GM19193 (cell line): ENCODE data around the gene TIMP2.
A peak's percentile ranks its signal among the peaks of the same experiment; 100 is the strongest.

Source experiments
- POLR2A ChIP-seq: IDR thresholded peaks from 4 replicates; pipeline ENCODE4 v1.6.1; 2011; ENCODE audit not compliant: insufficient read depth, insufficient read length; ENCODE audit errors: extremely low read depth

TIMP2 gene

GRCh38 chr17:78925234-78925633 is at the start of gene TIMP2:
TIMP2 (minus strand) TSS chr17:78925387; CDS start chr17:78925088, 299 bp downstream.
- TF ChIP-seq POLR2A, result no peak

GRCh38 chr17:78973792-78974520 is 48.8 kb upstream of the TIMP2 start:
- no peak for TF ChIP-seq POLR2A

- no peak for TF ChIP-seq POLR2A
Measured at GRCh38 chr17:78973196-78973595, 48.0 kb upstream of the TIMP2 start.

- TF ChIP-seq POLR2A, result no peak
Measured at GRCh38 chr17:78972507-78973105, 47.4 kb upstream of the TIMP2 start.

GRCh38 chr17:78971756-78972506 is 46.7 kb upstream of the TIMP2 start:
- TF ChIP-seq POLR2A, result no peak

GRCh38 chr17:78970834-78971755 is 45.9 kb upstream of the TIMP2 start:
- TF ChIP-seq POLR2A, result peak; percentile 8

- TF ChIP-seq POLR2A, result no peak
Measured at GRCh38 chr17:78969865-78970264, 44.7 kb upstream of the TIMP2 start.

GRCh38 chr17:78967782-78968362 is 42.7 kb upstream of the TIMP2 start:
- TF ChIP-seq POLR2A, result no peak

GRCh38 chr17:78966910-78967600 is 41.9 kb upstream of the TIMP2 start:
- TF ChIP-seq POLR2A, result no peak

- no peak for TF ChIP-seq POLR2A
Measured at GRCh38 chr17:78966123-78966813, 41.1 kb upstream of the TIMP2 start.

GRCh38 chr17:78965491-78965924 is 40.3 kb upstream of the TIMP2 start:
- no peak for TF ChIP-seq POLR2A

- TF ChIP-seq POLR2A, result no peak
Measured at GRCh38 chr17:78963378-78963777, 38.2 kb upstream of the TIMP2 start.

GRCh38 chr17:78962345-78962983 is 37.3 kb upstream of the TIMP2 start:
- TF ChIP-seq POLR2A, result no peak
